Heart left ventricle (tissue), 13 donors: ENCODE results near the gene MXI1.
A peak's percentile ranks its signal among the peaks of the same experiment; 100 is the strongest.

ENCODE experiments used
- CTCF ChIP-seq, 12 donors: fragments of 200-600 bp; sonication (generic) in 4 of 12; IDR thresholded peaks; one replicate each; pipeline versions ENCODE4 v1.5.0 to v1.8.0; 2018 to 2022; ENCODE audit warnings: antibody characterized with exemption in 12 of 12, mild to moderate bottlenecking in 5 of 12
- POLR2A ChIP-seq, 2 donors: fragments of 450-650 bp; IDR thresholded peaks; one replicate each; pipeline ENCODE4 v1.6.1; 2017; ENCODE audit warnings: antibody characterized with exemption in 2 of 2, mild to moderate bottlenecking in 2 of 2, moderate library complexity in 2 of 2
- donor health status: ischemic (EF 13 %, LVEDD 7.1; RV severe dilation, severe dysfunction).
- donor health status: DM: no; HTN: yes; CAD: no.
- donor health status: DM: no; HTN: no; CAD: no.
- donor health status: ischemic (EF 25% LVEDD 6.9; RV normal size, moderate dysfunction).
- donor health status: ischemic (EF 25% LVEDD 5.7; RV mildly dilated, moderate dysfunction).
- donor health status: ischemic (EF 35%, LVEDD 5.7; RV mildly dilated, moderate dysfunction).
- donor health status: nonischemic (EF 11% LVEDD 7.7; RV severe dilation, severe dysfunction).
- donor health status: DM: yes; HTN: yes; CAD: no.
- donor health status: PGD.
- donor health status: ischemic (EF 29% LVEDD 5.4; RV normal size, mild dysfunction).
- donor health status: nonischemic (EF 23%, LVEDD 6.1; RV moderate dilation, normal function).

- peak; percentile 41 to 76 (median 58) for TF ChIP-seq CTCF (IDR thresholded peaks at IDR 0.05)
- TF ChIP-seq POLR2A (IDR thresholded peaks at IDR 0.05) = no peak
Observed at GRCh38 chr10:110305767-110306451, 98.5 kb downstream of the MXI1 start.
